HG03135 (cell line): ENCODE data around the gene UQCR11.

Experiments used
- ATAC-seq: cut with Tn5 transposase; IDR thresholded peaks from one replicate; pipeline ENCODE4 v1.9.1; 2021; ENCODE audit warnings: mild to moderate bottlenecking, moderate library complexity; ENCODE audit not compliant: unreplicated experiment

UQCR11 gene

DNA sequence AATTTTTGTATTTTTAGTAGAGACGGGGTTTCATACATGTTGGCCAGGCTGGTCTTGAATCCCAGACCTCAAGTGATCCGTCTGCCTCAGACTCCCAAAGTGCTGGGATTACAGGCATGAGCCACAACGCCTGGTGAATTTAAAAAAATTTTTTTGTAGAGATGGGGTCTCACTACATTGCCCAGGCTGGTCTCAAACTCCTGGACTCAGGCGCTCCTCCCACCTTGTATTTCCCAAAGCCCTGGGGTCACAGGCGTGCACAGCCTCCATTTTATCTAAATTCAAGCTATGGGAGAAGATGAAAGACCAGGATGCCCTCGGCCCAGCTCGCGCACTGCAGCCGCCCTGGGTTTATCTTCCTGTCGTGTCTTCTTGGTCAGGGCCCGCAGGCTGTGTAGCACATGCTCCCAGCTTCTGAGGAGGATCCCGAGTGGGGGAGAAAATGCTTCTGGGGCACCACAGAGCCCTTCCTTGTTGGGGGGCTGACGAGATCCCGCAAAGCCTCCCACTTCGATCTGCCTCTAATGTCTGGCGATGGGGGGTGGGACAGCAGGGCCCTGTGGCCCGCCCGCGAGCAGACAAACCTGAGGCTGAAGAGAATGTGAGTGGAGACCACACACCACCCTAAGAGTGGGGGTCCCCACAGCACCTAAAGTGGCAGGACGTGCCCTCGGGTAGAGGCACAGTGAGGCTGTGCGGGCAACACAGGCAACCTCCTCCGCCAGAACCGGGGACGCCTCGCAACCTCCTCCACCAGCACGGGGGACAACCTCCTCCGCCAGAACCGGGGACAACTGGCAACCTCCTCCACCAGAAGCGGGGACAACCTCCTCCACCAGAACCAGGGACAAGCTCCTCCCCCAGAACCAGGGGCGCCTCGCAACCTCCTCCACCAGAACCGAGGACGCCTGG, 31.3 kb upstream of the UQCR11 start:
- no peak for ATAC-seq

DNA sequence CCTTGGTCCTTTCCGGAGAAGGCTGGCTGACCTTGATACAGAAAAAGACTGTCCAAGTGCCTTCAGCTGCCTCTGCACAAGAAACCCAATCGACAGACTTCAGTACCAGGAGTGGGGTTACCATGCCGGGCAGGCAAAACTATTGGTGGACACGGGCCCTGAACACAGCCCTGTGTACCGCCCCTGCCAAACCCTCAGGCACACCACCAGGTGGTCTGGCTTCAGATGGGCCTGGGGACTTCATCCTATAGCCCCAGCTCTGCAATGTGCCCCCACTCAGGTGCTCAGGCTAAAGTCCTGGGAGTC, 29.6 kb upstream of the UQCR11 start:
- ATAC-seq: no peak

DNA sequence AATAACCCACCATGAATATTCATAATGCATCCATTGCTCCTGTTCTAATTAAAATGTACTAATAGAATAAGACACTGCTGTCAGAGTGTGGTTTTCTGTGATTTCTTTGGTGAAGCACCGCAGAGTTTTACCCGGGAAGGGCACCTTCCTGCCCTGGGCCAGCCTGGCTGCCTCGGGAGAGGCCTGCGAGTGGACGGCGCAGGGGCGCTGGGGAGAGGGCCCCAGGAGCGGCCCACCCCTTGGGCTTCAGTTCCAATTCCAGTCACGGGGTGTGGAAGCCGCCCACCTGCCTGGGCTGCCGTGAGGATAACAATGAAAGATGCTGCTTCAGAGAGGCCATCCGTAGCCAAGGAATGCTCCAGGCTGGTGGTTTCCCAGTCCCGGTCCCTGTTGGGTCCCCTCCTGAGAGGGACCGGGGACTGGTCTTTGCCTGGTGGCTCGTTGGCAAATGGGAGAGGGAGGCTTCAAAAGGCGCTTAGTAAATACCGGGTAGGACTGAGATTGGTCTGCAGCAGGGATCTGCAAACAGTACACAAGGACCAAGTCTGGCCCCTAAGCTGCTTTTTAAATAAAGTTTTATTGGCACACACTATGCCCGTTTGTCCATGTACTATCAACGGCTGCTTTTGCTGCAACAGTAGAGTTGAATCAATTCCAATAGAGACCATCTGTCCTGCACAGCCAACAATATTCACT, 29.1 kb upstream of the UQCR11 start:
- no peak for ATAC-seq

DNA sequence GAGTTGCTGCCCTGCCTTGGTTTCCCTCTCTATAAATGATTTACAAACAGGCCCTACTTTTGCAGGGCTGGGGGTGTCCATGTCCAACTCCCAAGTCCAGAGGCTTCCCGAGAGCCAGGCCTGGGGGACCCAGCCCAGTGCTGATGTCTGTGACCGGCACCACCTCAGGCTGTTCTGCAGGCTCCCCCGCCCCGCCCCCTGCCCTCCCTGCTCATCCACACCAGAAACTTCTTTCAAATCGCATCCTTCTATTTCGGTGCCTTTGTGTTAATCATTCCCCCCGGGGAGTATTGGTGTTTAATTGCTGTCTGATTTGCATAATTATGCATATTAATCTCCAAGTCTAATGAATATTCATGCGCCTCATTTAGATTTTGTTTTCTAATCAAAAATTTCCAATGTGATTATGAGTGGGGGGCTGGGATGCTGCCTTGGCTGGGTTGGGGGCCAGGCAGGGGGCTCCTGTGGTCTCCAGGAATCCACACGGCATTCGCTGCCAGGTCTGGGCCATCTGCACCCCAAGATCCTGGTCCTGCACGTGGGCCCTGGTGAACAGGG, 28.1 kb upstream of the UQCR11 start:
- ATAC-seq: no peak

DNA sequence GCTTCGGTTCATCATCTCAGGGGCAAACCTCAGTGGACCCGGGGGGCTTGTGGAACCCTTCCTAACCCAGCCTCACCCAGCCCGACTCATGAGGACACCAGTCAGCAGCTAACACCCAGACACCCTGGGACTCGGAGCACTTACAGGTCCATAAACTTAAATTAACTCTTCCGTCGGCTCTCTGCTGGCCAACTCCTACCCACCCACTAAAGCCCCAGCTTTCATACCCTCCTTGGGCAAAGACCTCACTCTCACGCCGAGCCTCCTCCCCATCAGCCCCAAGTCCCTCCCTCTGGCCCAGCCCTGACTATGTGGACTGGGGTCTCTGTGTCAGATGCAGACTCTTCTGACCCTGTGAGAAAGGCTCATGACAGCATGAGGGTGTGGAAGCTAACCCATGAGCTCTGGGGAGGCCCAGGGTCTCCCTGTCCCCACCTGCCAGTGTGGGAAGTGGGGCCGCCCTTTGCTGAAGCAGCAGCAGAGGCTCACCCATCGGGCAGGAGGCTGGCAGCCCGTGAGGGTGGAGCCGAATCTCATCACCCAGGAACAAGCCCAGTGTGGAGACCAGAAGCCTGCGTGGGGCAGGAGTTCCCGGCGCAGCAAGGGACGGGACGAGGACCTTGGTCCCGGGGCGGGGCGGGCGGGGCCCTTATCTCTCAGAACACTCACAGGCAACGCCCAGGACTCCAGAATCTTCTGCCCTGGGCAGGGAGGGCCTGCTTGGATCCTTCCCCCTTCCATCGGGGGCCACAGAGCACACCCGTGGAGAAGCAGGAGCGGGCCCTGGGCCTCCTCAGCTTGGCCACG, 27.4 kb upstream of the UQCR11 start:
- ATAC-seq: no peak

DNA sequence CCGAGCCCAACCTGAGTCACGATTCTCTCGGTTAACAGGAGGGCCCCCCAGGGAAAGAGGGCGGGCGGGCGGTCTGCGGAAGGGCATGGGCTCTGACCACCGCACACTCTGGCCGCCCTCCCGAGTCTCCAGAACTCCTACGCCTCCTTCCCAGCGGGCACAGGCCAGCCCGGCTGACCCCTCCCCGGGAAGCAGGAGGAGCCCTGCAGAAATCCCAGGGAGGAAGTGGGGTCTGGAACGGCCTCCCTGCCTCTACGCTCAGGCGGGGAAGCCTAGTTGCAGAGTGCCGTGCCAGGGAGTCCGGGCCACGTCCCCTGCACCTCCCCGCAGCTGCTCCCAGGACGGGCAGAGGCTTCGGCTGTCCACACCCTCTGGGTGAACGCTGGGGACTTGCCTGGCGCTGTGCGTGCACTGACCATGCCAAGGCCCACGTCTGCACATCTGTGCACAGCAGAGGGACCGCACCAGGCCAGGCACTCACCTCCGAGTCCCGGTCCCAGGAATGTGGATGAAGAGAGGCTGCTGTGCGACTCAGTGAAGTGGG, 26.4 kb upstream of the UQCR11 start:
- no peak for ATAC-seq

DNA sequence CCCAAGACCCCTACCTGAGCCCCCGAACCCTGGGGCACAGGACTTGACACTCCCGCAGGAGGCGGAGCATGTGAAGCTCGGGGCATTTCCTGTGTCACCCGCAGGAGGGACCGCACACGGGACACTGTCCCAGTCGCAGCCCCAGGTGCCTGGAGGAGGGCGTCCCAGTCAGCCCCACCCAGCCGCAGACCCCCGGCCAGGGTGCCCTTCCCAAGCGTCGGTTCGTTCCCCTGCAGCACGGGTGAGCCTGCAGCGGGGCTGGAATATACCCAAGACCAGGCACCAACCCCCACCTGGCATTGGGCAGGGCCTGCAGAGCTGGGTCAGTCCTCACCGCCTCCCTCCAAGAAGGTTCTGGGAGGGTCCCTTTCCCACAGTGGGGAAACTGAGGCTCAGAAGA, 25.5 kb upstream of the UQCR11 start:
- no peak for ATAC-seq

DNA sequence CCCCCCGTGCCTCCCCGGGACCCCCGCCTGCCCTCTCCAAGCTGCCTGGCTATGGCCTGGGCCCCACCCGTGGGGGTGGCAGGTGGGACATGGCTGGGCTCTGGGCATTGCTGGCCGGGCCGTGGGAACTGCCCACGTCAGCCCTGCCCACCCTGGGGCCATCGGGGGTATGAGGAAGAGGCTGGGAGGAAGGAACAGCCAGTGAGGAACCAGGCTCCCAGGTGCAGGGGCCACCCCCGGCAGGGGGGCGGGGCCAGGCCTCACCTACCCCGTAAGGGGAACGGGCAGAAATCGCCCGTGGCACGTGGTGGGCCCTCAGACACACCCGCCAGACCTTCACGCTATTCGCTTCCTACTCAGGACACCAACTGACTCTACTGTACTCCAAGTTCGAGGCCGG, 24.8 kb upstream of the UQCR11 start:
- no peak for ATAC-seq

DNA sequence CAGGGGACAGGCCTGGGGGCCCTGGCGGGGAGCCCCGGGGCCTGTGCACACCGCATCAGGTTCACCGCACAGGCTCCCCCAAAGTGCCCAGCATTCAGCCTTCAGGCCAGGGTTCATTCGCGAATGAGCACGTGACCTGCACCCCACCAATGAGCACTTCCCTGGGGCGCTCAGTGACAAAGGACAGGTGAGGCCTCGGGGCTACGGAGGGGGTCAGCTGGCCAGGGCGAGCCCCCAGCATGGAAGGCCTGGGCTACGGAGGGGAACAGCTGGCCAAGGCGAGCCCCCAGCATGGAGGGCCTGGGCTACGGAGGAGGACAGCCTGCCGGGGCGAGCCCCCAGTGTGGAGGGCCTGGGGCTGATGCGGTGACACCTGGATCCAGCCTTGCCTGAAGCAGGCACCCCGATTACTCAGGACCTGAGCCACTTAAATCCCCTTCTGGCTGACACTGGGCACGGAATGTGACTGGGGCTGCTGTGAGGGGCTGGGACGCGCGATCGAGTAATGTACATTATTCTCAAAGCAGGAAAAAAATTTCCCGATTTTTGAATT, 24.1 kb upstream of the UQCR11 start:
- no peak for ATAC-seq

DNA sequence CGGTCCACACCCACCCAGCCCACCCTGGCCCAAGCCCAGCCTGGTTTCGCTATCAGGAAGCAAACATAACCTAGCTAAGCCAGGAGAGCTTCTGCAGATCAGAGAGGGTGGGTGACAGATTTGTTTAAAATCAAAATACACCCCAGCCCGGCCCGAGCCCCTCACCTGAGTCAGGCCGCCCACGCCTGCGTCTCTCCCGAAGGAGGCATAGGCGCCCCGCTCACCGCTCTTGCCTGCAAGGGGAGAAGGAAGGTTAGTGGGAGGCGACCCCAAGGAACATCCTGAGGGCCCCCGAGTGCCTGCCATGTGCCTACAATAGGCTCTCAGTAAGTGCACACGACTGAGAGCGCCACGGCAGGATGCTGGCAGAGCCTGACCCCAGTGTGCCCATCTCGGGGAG, 21.9 kb upstream of the UQCR11 start:
- no peak for ATAC-seq

DNA sequence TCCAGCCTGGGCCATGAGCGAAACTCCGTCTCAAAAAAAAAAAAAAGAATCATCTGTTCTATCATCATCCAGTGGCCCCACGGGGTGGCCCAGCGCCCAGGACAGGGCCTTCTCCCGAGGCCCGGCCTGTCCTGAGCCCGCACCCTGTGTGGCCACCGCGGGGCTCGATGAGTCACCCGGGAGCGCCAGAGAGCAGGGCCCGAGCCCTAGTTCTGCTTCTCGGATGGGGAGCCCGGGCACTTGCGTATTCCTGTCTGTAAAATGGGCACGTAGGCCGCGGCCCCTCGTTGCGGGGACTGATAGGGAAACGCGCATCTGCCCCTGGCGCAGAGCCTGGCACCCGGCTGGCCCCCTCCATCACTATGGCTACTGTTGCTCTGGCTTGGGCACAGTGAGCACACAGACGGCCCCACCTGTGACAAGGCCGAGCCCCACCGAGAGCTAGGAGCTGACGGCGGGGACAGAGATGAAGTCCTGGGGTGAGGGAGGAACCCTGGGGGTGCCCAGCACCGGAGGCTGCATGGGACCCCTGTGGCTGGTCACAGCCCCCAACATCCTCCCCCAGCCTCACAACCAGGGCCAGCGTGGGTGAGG, 21.3 kb upstream of the UQCR11 start:
- no peak for ATAC-seq

DNA sequence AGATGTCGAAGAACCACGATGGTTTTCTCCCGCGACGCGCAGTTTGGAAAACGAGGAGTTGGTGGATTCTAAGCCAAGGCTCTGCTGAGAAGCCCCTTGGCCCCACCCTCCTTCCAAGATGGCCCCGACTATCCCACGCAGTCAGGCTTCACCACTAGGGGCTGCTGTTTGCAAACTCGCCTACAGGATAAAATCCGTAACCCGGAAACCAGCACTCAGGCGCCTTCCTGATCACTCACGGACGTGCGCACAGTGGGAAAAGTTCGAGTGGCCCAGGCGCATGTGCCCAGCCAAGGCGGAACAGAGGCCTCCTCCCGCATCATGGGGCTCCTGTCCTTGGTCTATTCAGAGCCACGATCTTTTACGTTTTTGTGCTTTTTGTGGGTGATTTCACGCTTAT, 19.2 kb upstream of the UQCR11 start:
- no peak for ATAC-seq

DNA sequence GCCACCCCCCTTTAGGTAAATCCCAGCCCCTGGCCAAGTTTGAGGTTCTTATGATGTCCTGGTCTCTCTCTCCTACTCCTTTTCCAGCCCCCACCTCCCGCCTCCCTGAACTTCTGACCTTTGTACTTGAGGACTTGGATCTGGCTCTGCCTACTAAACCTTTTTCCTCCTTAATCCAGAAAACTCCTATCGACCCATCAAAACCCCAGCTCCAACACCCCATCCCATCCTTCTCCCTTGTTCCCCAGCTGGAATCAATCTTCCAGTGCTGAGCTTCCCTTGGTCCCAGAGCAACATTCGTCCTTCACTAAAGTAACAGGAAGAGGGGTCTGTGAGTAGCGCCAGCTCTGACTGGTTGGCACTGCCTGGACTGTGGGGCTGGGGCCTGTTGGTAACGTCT, 17.3 kb upstream of the UQCR11 start:
- ATAC-seq: no peak

DNA sequence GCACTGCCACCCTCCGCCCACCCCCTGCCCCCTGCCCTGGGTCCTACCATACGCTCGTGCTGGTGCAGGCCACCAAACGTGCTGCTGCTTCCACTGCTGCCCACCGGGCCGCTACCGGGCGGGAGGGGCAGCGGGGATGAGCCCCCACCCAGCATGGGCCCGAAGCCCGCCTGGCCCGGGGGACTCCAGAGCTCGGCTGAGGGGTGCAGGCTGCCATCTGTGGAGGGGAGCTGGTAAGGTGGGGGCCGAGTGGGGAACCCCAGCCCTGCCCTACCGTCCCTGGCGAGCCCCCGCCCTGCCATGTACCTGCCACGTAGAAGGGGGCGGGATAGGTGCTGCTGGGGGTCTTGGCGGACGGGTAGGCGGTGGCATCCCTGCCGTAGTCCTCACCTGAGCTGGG, 16.7 kb upstream of the UQCR11 start:
- no peak for ATAC-seq

DNA sequence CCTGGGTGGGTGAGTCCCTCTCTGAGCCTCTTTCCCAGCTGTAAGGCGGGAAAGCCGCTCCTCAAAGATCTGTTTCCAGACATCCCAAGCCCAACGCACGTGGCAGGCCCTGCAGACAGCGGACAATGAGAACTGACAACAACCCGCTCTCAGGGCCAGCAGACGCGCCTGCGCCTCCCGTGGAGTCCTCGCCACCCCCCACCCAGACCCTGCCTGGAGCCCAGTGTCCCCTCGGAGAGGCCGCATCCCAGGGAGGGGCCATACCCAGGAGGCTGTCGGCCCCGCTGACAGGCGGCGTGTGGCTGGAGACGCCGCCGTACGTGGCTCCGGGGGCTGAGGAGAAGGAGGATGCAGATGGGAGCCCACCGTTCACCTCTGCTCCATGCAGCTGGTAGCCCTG, 16.3 kb upstream of the UQCR11 start:
- no peak for ATAC-seq

DNA sequence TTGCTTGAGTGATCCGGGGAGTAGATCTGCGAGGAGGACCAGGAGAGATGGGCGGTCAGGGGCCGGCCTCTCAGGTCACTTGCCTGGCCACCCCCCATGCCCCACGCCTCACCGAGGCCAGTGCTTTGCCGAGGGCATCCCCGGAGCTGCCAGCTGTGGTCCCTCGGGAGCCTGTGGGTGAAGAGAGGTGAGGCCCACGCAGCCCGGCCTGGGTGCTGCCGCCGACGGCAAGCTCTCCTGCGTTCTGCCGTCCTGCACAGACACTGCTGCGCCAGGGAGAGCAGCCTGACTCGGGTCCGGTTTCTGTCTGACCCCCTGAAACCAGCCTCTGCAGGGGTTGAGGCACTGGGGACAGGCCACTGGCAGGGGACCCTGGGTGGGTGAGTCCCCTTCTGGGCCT, 15.8 kb upstream of the UQCR11 start:
- no peak for ATAC-seq

DNA sequence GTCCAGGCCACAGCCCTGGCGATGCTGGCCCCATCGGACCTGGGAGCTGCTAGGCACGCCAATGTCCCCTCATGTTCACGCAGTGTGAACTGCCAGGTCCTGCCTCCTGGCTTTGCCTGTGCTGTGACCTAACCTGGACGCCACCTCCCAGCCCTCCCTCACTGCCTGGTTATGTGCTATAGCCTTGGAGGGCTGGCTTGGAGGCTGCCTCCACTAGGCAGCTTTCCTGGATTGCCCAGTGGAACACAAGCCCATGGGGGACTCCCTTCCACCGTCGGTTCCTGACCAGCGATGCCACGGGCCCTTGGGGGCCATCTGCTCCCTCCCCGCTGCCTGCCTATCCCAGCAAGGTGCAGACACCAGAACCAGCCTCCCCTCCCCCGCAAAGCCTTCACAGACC, 15.2 kb upstream of the UQCR11 start:
- no peak for ATAC-seq

DNA sequence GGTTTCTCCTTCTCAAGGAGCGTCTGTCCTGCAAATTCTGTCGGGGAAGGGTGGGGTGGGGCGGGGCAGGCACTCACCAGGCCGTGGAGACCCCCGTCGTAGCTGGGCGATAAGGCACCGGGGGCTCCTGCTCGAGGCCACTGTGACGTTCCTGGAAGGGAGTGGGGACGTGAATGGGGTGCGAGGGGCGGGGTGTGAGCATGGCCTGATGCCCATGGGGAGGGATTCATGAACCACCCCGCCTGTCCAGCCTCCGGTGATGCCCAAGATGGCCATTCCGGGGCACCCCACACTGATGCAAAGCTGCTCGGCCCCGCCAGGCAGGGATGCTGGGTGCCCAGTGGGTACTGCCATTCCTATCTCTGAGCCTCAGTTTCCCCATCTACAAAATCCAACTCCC, 14.4 kb upstream of the UQCR11 start:
- no peak for ATAC-seq

DNA sequence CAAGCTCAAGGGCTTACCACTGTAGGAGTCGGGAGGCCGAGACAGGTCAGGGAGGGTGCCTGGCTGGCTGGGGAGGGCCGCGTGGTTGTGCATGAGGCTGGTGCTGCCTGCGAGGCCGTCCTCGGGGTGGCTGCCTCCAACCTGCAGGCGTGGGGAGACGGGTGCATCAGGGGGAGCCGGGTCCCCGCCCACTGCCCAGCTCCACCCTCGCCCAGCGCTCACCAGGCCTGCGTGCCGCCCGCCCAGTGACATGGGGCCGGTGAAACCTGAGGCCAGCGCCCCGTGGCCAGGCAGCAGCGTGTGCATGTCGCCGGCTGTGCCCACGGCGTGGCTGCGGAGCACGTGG, 13.8 kb upstream of the UQCR11 start:
- no peak for ATAC-seq
